ENCODE results near the gene PWWP2B. TPM values are rescaled to one million over a fixed set of nuclear protein-coding genes. Genes with fewer than 3 reads are reported as not detected.
A peak's percentile ranks its signal among the peaks of the same experiment; 100 is the strongest.

The PWWP2B gene
- total RNA-seq, 1 donor from 2014 or later: 11.0 TPM

DNA sequence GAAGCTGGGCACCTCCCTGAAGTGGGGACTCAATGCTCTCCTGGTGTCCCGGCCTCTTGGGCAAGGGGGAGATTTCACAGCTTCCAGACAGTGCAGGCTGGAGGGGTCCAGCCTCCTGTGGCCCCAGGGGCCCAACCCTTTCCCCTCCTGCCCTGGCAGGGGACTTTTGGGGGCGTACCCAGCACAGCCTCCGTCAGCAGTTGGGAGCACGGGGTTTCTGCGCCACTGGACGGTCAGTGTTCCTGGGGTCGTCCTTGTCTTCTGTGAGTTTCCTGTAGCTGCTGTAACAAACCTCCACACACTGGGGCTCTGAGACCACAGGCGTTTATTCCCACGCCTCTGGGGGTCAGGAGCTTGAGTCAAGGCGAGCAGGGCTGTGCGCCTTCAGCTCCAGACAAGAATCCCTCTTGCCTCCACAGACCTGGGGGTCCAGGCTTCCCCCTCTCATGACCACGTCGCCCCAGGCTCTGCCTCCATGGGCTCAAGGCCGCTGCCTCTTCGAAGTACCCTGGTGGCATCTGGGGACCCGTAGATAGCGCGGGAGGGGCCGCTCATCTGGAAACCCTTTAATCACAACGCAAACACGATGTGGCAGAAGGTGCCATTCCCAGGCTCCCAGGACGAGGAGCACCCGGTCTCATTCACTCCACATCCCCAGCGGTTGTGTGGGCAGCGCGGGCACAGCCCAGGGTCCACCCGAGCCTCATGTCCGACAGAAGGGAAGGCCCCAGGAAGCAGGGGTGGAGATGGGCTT lies 14.0 kb downstream of the PWWP2B start:
- peak overlapping the region; percentile 33 for H3K27ac ChIP-seq (ENCODE audit: low read depth, low read length)
- peaks cover 4 to 8% (median 6%) of the 10 kb centered on the region in 3 donors for H3K36me3 ChIP-seq (ENCODE audit: control insufficient read depth in 3 of 3, insufficient read depth in 3 of 3, low read length in 3 of 3)
- H3K27me3 ChIP-seq (ENCODE audit: control insufficient read depth in 3 of 3, insufficient read depth in 3 of 3, low read length in 3 of 3): no peaks in the 10 kb centered on the region
- H3K9me3 ChIP-seq (ENCODE audit: control insufficient read depth in 3 of 3, low read length in 3 of 3): no peaks in the 10 kb centered on the region
- H3K4me3 ChIP-seq (ENCODE audit: low read length in 3 of 3): no peak overlapping the region
- H3K4me1 ChIP-seq (ENCODE audit: control insufficient read depth in 3 of 3, insufficient read depth in 3 of 3, low read length in 3 of 3): peaks cover 27 to 64% (median 61%) of the 10 kb centered on the region in 3 donors
- peak overlapping the region in 1 of 3 donors; percentile 16 for H3K9ac ChIP-seq (ENCODE audit: low read depth in 1 of 3, low read length in 3 of 3)

GRCh38 chr10:132411561-132412253 lies 14.7 kb downstream of the PWWP2B start:
- Histone ChIP-seq H3K27ac (ENCODE audit: low read depth, low read length) (peak overlapping the region; percentile 33), H3K36me3 (ENCODE audit: control insufficient read depth in 3 of 3, insufficient read depth in 3 of 3, low read length in 3 of 3) (peaks cover 0 to 6% (median 0%) of the 10 kb centered on the region in 3 donors), H3K27me3 (ENCODE audit: control insufficient read depth in 3 of 3, insufficient read depth in 3 of 3, low read length in 3 of 3) (no peaks in the 10 kb centered on the region), H3K4me3 (ENCODE audit: low read length in 3 of 3) (no peak overlapping the region), H3K9ac (ENCODE audit: low read depth in 1 of 3, low read length in 3 of 3) (no peak overlapping the region), H3K9me3 (ENCODE audit: control insufficient read depth in 3 of 3, low read length in 3 of 3) (no peaks in the 10 kb centered on the region), H3K4me1 (ENCODE audit: control insufficient read depth in 3 of 3, insufficient read depth in 3 of 3, low read length in 3 of 3) (peaks cover 27 to 66% (median 61%) of the 10 kb centered on the region in 3 donors)

DNA sequence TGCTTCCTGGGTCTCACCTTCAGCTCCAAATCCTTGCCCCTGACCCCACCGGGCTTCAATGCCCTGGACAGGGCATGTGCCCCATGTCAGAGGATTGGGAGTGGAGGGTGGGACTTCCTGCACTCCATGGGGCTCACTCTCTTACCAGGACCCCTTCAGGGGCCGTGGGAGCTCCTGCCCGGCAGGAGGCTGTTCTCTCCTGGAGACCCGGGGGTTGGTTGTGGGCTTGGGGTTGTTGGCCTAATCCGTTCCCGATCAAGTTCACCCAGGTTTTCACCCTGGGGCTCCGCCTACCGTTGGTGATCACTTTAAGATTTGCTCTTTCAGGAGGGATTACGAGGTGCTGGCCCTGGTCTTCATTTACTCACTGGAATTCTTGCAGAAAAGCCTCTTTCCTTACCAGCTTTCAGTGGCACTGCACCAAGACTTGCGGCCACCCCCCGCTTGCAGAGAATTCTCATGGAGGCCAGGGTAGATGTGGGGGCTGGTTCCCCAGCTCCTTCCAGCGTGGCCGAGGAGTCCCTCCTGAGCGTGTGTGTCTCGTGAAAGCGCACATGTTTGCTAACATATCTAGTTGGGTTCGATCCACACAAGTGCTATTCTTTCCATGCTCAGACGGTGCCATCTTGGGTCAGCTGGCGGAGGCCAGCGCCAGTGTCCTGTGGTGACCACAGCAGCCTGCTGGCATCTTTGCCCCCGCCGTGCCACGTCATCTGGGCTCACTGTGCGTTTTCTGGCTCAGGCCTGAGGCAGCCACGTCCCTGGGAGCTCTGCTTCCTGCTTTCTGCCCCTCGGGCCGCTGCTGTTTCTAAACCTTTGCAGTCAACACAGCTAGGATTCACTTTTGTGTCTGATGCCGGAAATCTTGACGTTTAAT lies 15.6 kb downstream of the PWWP2B start:
- H3K36me3 ChIP-seq (ENCODE audit: control insufficient read depth in 3 of 3, insufficient read depth in 3 of 3, low read length in 3 of 3): peaks cover 0 to 6% (median 0%) of the 10 kb centered on the region in 3 donors
- H3K9me3 ChIP-seq (ENCODE audit: control insufficient read depth in 3 of 3, low read length in 3 of 3): no peaks in the 10 kb centered on the region
- H3K4me1 ChIP-seq (ENCODE audit: control insufficient read depth in 3 of 3, insufficient read depth in 3 of 3, low read length in 3 of 3): peaks cover 24 to 68% (median 54%) of the 10 kb centered on the region in 3 donors
- no peaks in the 10 kb centered on the region for H3K27me3 ChIP-seq (ENCODE audit: control insufficient read depth in 3 of 3, insufficient read depth in 3 of 3, low read length in 3 of 3)
- no peak overlapping the region for H3K4me3 ChIP-seq (ENCODE audit: low read length in 3 of 3)
- H3K27ac ChIP-seq (ENCODE audit: low read depth, low read length): peak overlapping the region; percentile 33
- peak overlapping the region in 2 of 3 donors; percentile 45 to 57 for H3K9ac ChIP-seq (ENCODE audit: low read depth in 1 of 3, low read length in 3 of 3)

DNA sequence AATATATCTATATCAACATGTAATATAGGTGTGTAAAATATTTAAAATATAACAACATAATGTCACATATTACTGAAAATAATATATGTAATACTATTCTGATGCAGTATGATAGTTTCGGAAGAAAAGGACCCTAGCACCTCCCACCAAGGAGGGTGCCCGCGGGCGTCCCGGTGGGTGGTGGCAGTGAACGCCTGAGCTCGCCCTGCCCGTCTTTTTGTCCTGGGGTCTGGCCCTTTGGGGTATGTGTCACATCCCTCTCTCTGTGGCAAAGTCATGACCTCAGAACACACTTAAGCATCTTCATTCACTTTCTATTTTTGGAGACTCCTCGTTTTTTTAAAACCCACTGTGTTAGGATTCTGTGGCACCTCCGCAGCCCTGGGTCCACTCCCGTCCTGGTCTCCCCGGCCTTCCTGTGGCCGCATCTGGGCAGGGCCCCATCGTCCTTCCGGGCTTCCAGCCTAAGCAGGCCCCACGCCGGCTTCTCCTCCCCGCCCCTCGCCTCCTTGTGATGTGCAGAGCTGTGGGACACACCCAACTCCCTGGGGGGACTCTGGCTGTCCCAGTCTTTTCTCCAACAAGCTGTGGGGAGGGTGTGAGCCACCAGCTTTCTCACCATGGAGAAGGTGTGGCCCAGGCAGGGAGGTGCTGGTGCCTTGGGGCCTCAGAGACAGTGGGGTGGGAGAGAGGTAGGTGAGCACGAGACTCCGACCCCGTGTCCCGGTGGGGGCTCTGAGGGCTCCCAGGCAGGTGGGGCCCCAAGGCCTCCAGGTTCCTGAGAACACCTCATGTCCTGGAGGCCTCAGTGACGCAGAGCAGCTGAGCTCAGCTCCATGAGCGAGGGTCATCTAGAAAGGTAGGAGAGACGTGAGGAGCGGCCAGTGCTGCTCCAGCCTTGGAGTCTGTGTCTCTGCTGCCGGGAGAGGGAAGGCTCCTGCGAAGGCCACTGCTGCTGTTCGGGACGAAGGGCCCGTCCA lies 16.5 kb downstream of the PWWP2B start:
- peaks cover 0 to 6% (median 0%) of the 10 kb centered on the region in 3 donors for H3K36me3 ChIP-seq (ENCODE audit: control insufficient read depth in 3 of 3, insufficient read depth in 3 of 3, low read length in 3 of 3)
- H3K27me3 ChIP-seq (ENCODE audit: control insufficient read depth in 3 of 3, insufficient read depth in 3 of 3, low read length in 3 of 3): no peaks in the 10 kb centered on the region
- peaks cover 24 to 67% (median 52%) of the 10 kb centered on the region in 3 donors for H3K4me1 ChIP-seq (ENCODE audit: control insufficient read depth in 3 of 3, insufficient read depth in 3 of 3, low read length in 3 of 3)
- H3K9me3 ChIP-seq (ENCODE audit: control insufficient read depth in 3 of 3, low read length in 3 of 3): no peaks in the 10 kb centered on the region
- H3K9ac ChIP-seq (ENCODE audit: low read depth in 1 of 3, low read length in 3 of 3): peak overlapping the region; percentile 34 to 57 (median 45)
- H3K4me3 ChIP-seq (ENCODE audit: low read length in 3 of 3): no peak overlapping the region
- no peak overlapping the region for H3K27ac ChIP-seq (ENCODE audit: low read depth, low read length)

DNA sequence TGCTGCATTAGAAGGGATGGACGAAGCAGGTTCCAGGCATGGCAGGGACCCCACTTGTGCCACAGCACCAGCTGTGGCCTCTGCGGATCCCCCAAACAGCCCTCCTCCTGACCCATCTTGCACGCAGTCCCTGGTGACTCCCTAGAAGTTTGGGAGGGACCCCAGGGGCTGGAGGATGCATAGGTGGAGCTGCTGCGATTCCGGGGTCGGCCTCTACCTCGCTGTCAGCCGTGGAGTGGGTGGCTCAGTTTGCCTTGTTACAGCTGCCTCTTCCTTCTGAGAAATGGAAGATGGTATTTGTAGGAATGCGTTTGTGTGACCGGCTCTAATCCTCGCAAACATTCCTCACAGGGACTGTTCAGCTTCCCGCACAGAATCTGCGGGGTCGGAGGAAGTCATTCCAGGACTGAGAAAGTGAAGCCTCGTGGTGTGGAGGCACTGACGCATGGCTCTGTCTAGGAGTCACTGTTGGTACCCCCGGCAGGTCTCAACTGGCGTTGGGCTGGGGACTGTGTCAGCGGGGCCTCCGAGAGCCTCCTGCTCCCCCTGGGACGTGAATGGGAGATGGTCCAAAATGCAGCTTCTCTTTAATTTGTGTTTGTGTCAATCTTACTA lies 17.5 kb downstream of the PWWP2B start:
- Histone ChIP-seq H3K9me3 (ENCODE audit: control insufficient read depth in 3 of 3, low read length in 3 of 3) (no peaks in the 10 kb centered on the region), H3K4me1 (ENCODE audit: control insufficient read depth in 3 of 3, insufficient read depth in 3 of 3, low read length in 3 of 3) (peaks cover 24 to 67% (median 49%) of the 10 kb centered on the region in 3 donors), H3K9ac (ENCODE audit: low read depth in 1 of 3, low read length in 3 of 3) (peak overlapping the region in 1 of 3 donors; percentile 11), H3K4me3 (ENCODE audit: low read length in 3 of 3) (no peak overlapping the region), H3K27ac (ENCODE audit: low read depth, low read length) (no peak overlapping the region), H3K36me3 (ENCODE audit: control insufficient read depth in 3 of 3, insufficient read depth in 3 of 3, low read length in 3 of 3) (peaks cover 0 to 6% (median 0%) of the 10 kb centered on the region in 3 donors), H3K27me3 (ENCODE audit: control insufficient read depth in 3 of 3, insufficient read depth in 3 of 3, low read length in 3 of 3) (no peaks in the 10 kb centered on the region)

- Histone ChIP-seq H3K4me1 (ENCODE audit: control insufficient read depth in 3 of 3, insufficient read depth in 3 of 3, low read length in 3 of 3) (peaks cover 31 to 74% (median 57%) of the 10 kb centered on the region in 3 donors), H3K27me3 (ENCODE audit: control insufficient read depth in 3 of 3, insufficient read depth in 3 of 3, low read length in 3 of 3) (no peaks in the 10 kb centered on the region), H3K9me3 (ENCODE audit: control insufficient read depth in 3 of 3, low read length in 3 of 3) (no peaks in the 10 kb centered on the region), H3K9ac (ENCODE audit: low read depth in 1 of 3, low read length in 3 of 3) (no peak overlapping the region), H3K36me3 (ENCODE audit: control insufficient read depth in 3 of 3, insufficient read depth in 3 of 3, low read length in 3 of 3) (peaks cover 0 to 6% (median 0%) of the 10 kb centered on the region in 3 donors), H3K4me3 (ENCODE audit: low read length in 3 of 3) (no peak overlapping the region), H3K27ac (ENCODE audit: low read depth, low read length) (no peak overlapping the region)
These were observed 18.3 kb downstream of the PWWP2B start for GRCh38 chr10:132415255-132415654.

GRCh38 chr10:132415956-132416355 lies 19.0 kb downstream of the PWWP2B start:
- peaks cover 0 to 6% (median 0%) of the 10 kb centered on the region in 3 donors for H3K36me3 ChIP-seq (ENCODE audit: control insufficient read depth in 3 of 3, insufficient read depth in 3 of 3, low read length in 3 of 3)
- H3K4me3 ChIP-seq (ENCODE audit: low read length in 3 of 3): no peak overlapping the region
- H3K4me1 ChIP-seq (ENCODE audit: control insufficient read depth in 3 of 3, insufficient read depth in 3 of 3, low read length in 3 of 3): peaks cover 34 to 81% (median 61%) of the 10 kb centered on the region in 3 donors
- no peak overlapping the region for H3K27ac ChIP-seq (ENCODE audit: low read depth, low read length)
- no peak overlapping the region for H3K9ac ChIP-seq (ENCODE audit: low read depth in 1 of 3, low read length in 3 of 3)
- no peaks in the 10 kb centered on the region for H3K27me3 ChIP-seq (ENCODE audit: control insufficient read depth in 3 of 3, insufficient read depth in 3 of 3, low read length in 3 of 3)
- no peaks in the 10 kb centered on the region for H3K9me3 ChIP-seq (ENCODE audit: control insufficient read depth in 3 of 3, low read length in 3 of 3)

GRCh38 chr10:132416566-132417256 lies 19.7 kb downstream of the PWWP2B start:
- H3K4me1 ChIP-seq (ENCODE audit: control insufficient read depth in 3 of 3, insufficient read depth in 3 of 3, low read length in 3 of 3): peaks cover 30 to 82% (median 63%) of the 10 kb centered on the region in 3 donors
- peaks cover 0 to 6% (median 0%) of the 10 kb centered on the region in 3 donors for H3K36me3 ChIP-seq (ENCODE audit: control insufficient read depth in 3 of 3, insufficient read depth in 3 of 3, low read length in 3 of 3)
- no peaks in the 10 kb centered on the region for H3K27me3 ChIP-seq (ENCODE audit: control insufficient read depth in 3 of 3, insufficient read depth in 3 of 3, low read length in 3 of 3)
- no peak overlapping the region for H3K27ac ChIP-seq (ENCODE audit: low read depth, low read length)
- H3K9ac ChIP-seq (ENCODE audit: low read depth in 1 of 3, low read length in 3 of 3): peak overlapping the region in 1 of 3 donors; percentile 40
- H3K4me3 ChIP-seq (ENCODE audit: low read length in 3 of 3): no peak overlapping the region
- no peaks in the 10 kb centered on the region for H3K9me3 ChIP-seq (ENCODE audit: control insufficient read depth in 3 of 3, low read length in 3 of 3)
